ENCODE data around the gene MAPK8IP1.

GRCh38 chr11:45899086-45899447 lies 13.6 kb downstream of the MAPK8IP1 start:
- TF ChIP-seq CTCF (IDR thresholded peaks at IDR 0.05) (no peak), POLR2AphosphoS5 (IDR thresholded peaks at IDR 0.05) (no peak), EP300 (IDR thresholded peaks at IDR 0.05) (no peak)

All from gastroesophageal sphincter (tissue), 3 donors.